HG03565 (cell line): Measurements from ENCODE around the gene SLC38A6.

ENCODE experiments used
- ATAC-seq: cut with Tn5 transposase; IDR thresholded peaks from one replicate; pipeline ENCODE4 v1.9.1; 2021; ENCODE audit warnings: mild to moderate bottlenecking, moderate library complexity; ENCODE audit not compliant: unreplicated experiment

Gene SLC38A6

DNA sequence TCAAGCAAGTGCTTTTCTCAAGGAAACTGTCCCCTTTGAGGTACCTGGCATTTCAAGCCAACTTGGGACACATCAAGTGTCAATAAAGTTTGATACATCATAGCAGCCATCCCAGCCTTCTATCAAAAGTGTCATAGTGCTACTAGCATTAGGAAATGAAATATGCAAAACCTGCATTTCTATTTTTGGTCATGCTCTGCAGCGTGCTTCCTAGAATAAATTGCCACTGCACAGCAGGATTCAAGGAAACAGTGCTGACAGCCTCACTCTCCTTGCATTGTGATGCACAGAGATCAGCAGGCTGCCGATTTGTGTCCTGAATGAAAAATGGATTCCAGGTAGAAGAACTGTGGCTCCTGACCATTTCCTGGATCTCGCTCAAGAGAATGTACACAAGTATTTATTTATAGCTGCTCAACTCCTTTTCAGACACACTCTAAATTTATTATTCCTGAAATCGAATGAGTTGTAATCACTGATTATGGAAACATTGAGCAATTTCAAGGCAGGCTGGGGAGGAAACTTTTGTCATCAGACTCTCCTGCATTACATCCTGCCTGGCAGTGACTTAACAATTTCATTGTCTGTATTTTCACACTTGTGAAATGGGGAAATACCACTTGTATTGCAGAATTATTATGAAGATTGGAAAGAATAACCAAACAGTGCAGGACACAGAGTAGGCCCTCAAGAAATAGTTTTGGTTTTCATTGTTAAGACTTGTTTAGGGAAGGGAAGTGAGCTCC is 120.9 kb downstream of the SLC38A6 start:
- ATAC-seq: no peak
